Retinal pigment epithelial cell (primary cell): ENCODE data around the gene CXCR5.

Experiments used
- DNase-seq: peaks from one replicate; pipeline ENCODE4 v3.0.0-alpha.2; 2010; ENCODE audit warnings: low read depth
- H3K4me3 ChIP-seq: 2 replicates; pipeline ENCODE4 v1.5.1; 2011; ENCODE audit warnings: mild to moderate bottlenecking, low read length, control low read depth, moderate library complexity
- CTCF ChIP-seq: conservative IDR thresholded peaks from 2 replicates; pipeline ENCODE4 v1.5.1; 2011; ENCODE audit warnings: low read depth, low read length, control low read depth, inconsistent platforms

Gene CXCR5

GRCh38 chr11:118923721-118924587 is 40.3 kb downstream of the CXCR5 start:
- peak overlapping the region; percentile 99 for H3K4me3 ChIP-seq
- no peak for DNase-seq
- TF ChIP-seq CTCF: no peak

GRCh38 chr11:118924591-118925585 is 41.2 kb downstream of the CXCR5 start:
- no peak for DNase-seq
- no peak for TF ChIP-seq CTCF

GRCh38 chr11:118927554-118928100 is 43.9 kb downstream of the CXCR5 start:
- peak overlapping the region; percentile 81 for H3K4me3 ChIP-seq
- no peak for TF ChIP-seq CTCF
- no peak for DNase-seq

More at GRCh38 chr11:118924591-118925585, 41.2 kb downstream of the CXCR5 start:
- peak overlapping the region; percentile 99 for H3K4me3 ChIP-seq

GRCh38 chr11:118928101-118928869 is 44.6 kb downstream of the CXCR5 start:
- peak; percentile 92 for TF ChIP-seq CTCF
- no peak for DNase-seq

GRCh38 chr11:118928870-118929500 is 45.3 kb downstream of the CXCR5 start:
- H3K4me3 ChIP-seq: peak overlapping the region; percentile 81
- no peak for TF ChIP-seq CTCF
- DNase-seq: no peak

More at GRCh38 chr11:118928101-118928869, 44.6 kb downstream of the CXCR5 start:
- peak overlapping the region; percentile 81 for H3K4me3 ChIP-seq
